ENCODE measurements around the gene CD4.

Gene CD4

DNA sequence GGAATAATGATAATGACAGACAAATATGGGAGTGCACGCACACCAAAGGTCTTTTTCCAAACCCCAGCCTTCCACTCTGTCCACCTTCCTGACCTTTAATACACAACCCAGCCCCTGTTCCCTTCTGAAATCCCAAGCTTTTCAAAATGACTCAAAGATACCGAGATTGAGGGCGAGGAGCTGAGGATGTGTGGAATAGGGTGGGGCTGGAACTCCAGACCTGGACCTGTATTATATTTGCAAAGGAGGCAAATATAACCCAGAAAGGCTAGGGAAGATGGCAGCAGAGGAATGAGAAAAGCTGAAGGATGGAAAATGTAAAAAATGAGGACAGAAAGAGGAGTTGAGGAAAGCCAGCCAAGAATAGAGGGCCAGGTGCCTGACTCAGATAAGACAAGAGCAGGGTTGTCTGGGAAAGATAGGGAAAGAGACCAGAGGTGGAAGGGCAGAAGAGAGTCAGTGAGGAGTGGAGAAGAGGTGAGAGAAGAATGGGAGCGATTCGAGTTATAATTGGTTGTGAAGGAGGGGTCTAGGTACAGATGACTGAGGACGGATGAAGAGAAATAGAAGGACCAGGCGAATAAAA is 24.2 kb upstream of the CD4 start:
- no peak for DNase-seq (ENCODE audit: low read depth in 2 of 2)

DNA sequence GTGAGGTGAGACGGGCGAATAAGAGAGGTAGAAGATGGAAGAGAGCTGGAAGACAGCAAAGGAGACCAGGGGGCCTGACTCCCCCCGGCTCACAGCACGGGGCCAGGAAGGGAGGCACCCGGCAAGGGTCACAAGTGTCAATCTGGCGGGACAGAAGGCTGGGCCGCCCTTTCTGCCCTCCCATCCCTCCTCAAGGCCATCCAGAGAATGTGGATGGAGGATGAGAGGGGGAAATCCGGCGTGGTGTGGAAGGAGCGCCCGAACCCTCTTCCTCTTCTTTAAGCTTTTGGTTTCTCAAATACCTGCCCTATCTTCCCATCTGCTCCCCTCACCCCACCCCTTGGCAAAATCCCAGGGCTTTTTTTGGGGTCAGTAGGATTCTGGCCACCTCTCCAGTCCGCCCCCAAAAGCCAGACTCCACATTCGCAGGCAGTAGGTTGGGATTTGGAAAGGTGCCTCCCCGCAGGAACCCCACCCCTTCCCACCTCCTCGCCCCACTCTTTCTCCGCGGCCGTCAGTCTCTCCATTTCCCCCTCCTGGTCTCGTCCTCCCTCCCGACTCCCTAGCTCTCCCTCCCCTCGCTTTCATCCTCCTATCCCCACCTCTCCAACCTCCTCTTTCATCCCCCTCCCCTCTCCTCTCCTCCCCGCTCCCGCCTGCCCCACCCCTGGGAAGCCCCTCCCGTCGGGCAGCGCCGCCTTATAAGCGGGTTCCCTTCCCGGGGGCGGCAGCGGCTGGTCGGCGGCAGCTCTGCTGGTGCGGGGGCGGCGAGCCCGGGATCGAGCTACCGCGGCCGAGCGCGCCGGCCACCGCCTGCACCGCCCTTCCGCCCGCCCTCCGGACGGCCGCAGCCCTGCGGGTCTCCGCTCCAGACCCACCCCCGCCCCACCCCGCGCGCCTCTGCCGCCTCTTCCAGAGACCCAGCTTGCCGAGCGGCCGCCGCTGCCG is 23.4 kb upstream of the CD4 start, which contains the start of gene PTMS:
TSS of gene PTMS (plus strand) at position 730 of the 948 bp plus-strand sequence. CDS start 343 bp downstream, outside the sequence.
- DNase-seq (ENCODE audit: low read depth in 2 of 2): no peak

DNA sequence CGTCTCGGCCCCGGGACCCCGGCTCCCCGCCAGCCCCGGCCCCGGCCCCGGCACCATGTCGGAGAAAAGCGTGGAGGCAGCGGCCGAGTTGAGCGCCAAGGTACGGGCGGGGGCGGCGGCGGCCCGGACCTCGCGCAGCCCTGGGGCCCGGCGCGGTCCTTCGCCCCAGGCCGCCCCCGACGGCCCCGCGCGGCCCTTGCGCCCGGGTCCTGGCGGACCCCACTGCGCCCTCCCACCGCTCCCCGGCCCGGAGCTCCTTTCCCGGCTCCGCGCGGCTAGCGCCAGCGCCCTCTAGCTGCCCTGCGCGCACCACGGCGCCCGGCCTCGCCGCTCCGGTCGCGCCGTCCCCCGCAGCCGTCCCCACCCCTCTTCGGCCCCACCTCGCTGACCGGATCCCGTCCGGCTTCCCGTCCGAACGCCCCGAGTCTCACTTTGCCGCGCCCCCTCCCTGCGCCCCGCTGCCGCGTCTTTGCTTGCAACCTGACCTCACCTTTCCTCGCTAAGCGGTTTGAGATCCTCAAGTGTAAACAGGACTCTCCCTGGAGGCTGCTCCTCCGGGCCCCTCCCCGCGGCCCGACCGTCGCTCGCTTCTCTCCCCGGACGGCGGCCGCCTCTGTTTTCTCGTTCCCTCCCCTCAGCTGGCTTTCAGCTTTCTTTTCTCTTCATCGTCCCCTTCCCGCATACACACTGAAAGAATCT is 22.5 kb upstream of the CD4 start:
- DNase-seq (ENCODE audit: low read depth in 2 of 2): no peak

DNA sequence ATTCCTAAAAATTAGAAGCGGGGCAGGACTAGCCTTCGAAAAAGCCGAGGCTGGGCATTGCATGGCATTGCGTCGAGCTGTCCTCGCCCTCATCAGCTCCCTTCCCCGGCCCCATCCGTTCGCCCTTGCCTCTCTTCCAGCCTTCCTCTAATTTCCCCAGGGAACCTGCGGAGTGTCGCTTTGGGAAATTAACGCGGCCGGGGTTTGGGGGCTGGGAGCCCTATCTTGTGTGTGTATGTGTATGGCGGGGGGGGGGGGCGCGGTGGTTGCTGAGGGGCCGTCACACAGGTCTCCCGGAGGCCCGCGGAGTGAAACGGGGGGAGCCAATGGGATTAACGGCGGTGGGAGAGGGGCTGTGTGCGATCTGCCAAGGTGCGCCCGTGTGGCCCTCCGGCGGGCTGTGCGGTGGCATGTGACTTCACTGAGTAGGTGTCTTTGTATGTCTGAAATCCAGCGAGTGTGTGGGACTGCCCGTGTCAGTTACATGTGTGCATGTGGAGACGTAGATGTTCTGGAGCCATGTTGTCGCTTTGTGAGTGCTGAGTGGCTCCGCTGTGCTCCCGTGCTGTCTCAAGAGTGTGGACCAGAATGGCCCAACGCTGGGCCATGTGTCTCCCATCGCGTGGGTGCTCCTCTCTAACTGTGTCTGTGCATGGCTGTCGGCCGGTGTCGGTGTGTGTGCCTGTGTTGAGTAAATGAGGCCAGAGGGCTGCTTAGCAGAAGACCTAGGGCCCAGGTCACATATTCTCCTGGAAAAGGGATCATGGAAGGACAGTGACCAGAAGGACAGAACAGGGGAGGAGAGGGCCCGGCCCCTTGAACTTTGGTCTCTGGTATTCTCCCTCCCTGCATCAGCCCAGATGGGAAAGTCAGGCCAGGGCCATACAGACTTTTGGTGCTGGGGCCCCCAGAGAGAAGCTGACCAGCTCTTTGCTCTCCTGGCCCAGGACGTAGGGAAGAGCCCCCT is 21.7 kb upstream of the CD4 start:
- no peak for DNase-seq (ENCODE audit: low read depth in 2 of 2)

DNA sequence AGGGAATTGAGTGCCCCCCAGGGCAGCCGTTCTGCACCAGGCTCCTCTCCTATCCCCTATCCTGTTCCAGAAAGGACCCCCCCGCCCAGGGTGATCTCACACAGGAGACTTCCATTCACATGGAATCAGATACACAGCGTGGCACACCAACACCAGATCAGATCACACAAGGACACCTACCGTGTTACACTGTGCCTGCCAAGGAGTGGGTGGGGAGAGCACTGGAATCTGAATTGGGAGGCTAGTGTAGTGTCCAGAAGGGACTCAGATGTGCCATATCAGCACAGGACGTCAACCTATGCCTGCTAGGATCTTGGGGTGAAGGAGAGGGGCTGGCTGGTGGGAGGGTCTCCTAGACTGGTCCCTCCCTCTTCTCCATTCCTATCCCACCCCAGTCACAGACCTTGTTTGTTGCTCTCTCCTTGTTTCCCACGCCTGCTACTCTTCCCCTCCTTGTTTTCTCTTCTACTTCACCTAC is 20.9 kb upstream of the CD4 start:
- DNase-seq (ENCODE audit: low read depth in 2 of 2): no peak

DNA sequence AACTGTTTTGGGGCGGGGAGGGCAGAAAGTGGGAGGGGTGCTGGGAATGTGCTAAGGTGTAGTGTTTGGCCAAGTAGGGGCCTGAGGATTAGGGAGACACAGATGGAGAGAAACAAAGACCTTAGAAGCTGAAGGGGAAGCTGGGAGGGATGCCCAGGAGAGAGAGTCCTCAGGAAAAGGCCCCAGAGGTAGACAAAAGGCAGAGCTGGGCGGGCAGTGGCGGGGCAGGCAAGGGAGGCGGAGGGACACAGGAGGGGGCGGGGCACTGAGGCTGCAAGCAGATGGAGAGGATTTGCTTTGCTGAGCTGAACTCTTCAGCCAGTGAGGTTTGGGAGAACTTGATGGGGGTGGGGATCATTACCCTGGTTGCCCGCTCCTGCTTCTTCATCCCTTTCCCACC is 20.3 kb upstream of the CD4 start:
- DNase-seq (ENCODE audit: low read depth in 2 of 2): no peak

DNA sequence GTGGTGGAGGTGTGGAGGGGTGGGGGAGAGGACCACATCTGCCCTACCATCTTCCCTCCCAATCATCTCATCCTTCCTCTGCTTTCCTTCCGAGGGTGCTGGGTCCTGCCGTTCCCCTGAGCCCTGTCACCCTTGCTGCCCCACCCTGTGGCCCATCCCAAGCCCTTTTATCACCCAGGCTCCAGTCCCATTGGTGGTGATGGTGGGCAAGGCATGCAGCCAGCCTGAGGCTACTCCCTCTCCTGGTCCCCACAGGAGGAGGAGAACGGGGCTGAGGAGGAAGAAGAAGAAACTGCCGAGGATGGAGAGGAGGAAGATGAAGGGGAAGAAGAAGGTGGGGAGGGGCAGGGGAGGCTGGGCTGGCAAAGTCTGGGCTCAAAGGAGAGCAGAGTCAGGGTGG is 19.7 kb upstream of the CD4 start:
- DNase-seq (ENCODE audit: low read depth in 2 of 2): no peak

DNA sequence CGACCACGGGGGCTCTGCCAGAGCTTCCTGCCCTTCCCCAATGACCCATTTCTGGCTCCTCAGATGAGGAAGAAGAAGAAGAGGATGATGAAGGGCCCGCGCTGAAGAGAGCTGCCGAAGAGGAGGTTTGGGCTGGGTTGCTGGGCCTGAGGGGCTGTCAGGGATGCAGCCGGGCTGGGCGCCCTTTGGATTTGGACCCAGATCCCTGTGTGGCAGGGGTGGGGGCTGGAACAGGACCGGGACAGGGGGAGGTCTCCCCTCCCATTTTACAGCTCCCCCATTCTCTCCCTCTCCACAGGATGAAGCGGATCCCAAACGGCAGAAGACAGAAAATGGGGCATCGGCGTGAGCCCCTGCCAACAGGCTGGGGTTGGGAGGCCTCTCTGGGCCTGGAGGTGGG is 19.2 kb upstream of the CD4 start:
- DNase-seq (ENCODE audit: low read depth in 2 of 2): no peak

DNA sequence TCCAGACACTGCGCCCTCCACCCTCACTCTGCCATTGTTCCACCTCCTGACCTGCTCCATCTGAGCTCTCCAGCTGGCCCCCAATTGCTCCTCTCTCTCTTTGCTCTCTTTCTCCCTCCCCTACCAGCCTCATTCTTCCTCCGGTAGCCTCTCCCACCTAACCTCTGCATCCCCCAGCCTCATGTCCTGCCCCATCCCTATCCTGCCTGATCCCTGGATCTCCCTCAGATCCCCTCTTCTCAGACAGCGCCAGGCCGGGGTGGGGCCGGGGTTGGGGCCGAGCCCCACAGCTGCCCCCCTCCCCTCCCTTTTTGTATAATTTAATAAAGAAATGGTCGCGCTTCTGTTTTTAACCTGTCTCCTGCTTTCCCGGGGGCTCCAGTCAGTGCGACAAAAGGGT is 18.7 kb upstream of the CD4 start:
- DNase-seq (ENCODE audit: low read depth in 2 of 2): no peak

DNA sequence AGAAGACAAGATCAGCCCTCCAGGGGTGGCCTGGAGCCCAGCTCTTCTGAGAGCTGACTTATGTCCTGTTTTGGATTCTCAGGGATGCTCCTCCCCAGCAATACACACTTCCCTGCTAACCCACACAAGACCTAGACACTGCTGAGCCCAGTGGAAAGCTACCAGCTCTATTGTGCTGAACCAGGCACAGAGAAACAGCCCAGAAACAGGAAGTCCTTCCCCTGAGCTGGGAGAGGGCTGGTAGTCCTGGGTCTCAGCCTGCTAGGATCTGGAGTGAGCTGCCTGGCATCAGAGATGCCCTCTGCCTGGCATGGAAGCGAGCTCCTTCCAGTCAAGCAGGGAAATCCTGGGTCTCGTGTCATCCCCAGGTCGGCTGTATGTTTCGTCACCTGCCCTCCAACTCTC is 18.2 kb upstream of the CD4 start:
- no peak for DNase-seq (ENCODE audit: low read depth in 2 of 2)

DNA sequence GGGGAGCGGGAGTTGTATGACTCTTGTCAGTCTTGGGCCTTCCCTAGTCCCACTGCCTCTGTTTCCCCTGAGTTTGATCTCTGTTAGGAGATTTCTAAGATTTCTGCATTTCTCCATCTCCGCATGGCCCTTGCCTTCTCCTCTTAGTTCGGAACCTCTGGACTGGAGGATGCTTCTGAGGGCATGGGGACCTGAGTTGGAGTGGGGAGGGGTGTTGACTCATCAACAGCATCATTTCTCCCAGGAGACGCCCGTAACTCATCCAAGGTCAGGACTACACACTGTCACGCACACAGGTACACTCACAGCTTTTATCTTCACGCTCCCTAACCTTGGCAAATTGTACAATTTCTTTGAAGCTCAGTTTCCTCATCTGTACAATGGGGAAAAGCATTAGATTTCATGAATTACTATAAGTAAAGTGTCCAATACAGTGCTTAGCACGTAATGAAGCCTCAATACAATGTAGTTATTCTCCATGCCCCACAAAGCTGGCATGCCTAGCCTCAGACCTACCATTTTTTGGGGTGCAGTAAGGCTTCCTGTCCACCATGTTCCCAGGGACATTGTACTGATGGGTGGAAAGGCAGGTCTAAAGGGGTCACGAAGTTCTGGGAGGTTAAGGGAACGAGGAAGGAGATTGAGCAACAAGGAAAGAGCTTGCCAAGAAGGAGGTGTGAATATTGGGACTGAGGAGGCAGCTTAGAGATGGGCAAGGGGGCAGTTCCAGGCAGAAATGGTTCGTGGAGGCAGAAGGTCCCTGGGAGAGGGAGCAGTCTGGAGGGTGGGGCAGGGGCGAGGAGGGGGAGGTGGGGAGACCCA is 17.6 kb upstream of the CD4 start:
- DNase-seq (ENCODE audit: low read depth in 2 of 2): no peak

DNA sequence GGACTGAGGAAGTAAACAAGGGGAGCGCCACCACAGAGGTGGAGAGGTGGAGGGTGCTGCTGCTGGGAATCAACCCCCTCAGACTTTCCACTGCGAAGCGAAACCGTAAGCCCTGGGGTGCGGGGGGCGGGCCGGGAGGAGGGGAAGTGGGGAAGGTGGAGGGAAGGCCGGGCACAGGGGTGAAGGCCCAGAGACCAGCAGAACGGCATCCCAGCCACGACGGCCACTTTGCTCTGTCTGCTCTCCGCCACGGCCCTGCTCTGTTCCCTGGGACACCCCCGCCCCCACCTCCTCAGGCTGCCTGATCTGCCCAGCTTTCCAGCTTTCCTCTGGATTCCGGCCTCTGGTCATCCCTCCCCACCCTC is 17.0 kb upstream of the CD4 start, which contains the start of gene LAG3:
TSS of gene LAG3 (plus strand) at position 190 of the 365 bp plus-strand sequence. CDS start 333 bp downstream, outside the sequence.
- peak in 1 of 2 donors; percentile 64 for DNase-seq (ENCODE audit: low read depth in 2 of 2)

DNA sequence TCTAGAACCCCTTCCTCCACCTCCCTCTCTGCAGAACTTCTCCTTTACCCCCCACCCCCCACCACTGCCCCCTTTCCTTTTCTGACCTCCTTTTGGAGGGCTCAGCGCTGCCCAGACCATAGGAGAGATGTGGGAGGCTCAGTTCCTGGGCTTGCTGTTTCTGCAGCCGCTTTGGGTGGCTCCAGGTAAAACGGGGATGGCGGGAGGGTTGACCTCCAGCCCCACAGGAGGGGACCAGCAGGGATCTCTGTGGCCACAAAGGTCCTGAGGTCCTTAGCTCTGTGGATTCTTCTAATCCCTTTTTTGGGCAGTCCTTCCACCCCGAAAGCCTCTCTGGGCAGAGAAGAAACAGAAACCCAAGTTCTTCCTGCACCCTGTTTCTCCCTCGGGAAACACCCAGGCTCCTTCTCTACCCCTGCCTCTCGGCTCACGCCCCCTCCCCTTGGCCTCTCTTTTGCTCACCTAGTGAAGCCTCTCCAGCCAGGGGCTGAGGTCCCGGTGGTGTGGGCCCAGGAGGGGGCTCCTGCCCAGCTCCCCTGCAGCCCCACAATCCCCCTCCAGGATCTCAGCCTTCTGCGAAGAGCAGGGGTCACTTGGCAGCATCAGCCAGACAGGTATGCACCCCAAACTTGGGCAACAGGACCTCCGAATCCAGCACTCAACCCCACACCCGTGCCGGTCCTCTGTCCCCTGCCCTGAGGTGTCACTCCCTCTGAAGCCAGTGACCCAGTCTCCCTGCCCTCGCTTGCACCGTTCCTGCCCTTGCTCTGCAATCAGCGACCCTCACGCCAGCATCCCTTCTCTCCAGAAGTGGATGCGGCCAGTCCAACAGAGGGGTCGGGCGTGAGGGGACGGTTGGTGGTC is 16.4 kb upstream of the CD4 start:
- DNase-seq (ENCODE audit: low read depth in 2 of 2): no peak

DNA sequence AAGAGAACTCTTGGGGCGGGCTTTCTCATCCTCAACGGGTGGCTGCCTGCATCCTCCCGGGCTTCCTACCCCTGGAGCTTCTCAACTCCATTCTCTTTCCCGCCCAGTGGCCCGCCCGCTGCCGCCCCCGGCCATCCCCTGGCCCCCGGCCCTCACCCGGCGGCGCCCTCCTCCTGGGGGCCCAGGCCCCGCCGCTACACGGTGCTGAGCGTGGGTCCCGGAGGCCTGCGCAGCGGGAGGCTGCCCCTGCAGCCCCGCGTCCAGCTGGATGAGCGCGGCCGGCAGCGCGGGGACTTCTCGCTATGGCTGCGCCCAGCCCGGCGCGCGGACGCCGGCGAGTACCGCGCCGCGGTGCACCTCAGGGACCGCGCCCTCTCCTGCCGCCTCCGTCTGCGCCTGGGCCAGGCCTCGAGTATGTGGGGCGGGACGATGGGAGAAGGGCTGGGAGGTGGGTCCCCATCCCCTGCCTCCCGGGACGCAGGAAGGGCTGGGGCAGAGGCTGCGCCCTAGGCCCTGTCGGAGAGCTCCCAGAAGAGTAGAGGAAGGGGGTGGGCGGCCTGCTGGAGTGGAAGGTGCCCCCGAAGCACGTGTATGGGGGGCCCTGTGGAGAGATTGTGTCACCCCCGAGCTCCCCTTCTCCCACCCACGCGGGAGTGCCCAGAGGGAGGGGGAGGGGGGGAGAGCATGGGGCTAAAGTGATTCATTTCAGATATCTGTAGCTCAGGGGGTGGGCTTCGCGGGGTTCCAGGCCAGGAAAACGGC is 15.6 kb upstream of the CD4 start:
- no peak for DNase-seq (ENCODE audit: low read depth in 2 of 2)

DNA sequence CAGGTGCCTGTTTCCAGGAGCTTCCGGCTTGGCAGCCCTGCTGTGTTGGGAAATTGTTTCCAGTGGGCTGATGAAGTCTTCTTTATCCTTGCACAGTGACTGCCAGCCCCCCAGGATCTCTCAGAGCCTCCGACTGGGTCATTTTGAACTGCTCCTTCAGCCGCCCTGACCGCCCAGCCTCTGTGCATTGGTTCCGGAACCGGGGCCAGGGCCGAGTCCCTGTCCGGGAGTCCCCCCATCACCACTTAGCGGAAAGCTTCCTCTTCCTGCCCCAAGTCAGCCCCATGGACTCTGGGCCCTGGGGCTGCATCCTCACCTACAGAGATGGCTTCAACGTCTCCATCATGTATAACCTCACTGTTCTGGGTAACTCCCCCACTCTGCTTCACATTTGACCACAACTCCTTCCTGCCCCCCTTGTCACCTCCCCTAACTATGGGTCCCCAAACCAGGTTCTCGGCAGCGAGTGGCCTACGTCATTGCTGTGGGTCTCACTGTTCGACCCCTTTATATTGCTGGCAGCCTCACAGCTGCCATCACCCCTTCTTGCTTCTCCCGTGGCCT is 14.7 kb upstream of the CD4 start:
- DNase-seq (ENCODE audit: low read depth in 2 of 2): no peak

DNA sequence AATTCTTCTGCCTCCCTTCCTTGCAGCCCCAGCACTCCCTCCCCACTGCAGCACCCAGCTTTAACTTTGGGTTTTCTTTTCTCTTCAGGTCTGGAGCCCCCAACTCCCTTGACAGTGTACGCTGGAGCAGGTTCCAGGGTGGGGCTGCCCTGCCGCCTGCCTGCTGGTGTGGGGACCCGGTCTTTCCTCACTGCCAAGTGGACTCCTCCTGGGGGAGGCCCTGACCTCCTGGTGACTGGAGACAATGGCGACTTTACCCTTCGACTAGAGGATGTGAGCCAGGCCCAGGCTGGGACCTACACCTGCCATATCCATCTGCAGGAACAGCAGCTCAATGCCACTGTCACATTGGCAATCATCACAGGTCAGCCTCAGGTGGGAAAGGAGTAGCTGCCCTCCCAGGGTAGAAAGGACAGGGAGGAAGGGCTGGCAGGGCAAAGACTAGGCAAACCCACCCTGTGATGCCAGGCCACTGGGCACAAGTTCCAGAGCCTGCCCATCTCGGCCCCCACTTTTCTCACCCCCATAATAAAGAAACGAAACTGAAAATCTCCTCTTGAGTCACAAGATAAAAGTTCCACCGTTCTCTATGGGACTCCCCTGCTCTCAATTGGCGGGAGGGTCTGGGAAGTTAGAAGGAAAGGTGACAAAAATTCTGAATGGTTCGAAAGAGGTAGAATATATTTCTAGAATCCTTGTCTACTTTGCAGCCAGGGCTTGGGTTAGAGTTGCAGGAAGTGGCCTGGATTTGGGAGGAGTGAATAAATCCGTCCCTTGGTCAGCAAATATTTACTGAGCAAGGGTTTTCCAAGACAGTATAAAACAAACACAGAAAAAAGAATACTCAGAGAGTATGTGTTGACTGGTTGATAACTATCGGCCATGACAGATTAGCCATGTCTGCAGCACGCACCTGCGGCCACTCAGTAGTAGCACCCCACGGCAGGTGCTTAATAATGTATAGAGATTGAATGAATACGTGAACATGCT is 13.8 kb upstream of the CD4 start:
- no peak for DNase-seq (ENCODE audit: low read depth in 2 of 2)

DNA sequence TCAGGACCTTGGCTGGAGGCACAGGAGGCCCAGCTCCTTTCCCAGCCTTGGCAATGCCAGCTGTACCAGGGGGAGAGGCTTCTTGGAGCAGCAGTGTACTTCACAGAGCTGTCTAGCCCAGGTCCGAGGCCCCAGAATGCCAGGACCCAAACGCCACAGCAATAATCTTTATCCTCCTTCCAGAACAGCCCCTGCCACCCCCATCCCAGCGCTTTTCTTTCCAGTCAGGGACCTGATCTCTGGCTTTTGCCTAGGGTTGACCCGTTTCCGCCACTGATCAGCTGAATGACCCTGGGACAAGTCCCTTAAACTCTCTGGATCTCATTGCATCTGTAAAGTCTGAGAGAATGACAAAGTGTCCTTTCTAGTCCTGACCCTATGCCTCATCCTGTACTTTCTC is 11.9 kb upstream of the CD4 start:
- no peak for DNase-seq (ENCODE audit: low read depth in 2 of 2)

All from stimulated activated CD4-positive, alpha-beta T cell treated with anti-CD3 and anti-CD28 coated beads, Interleukin-4, amount 100 ng/mL, for 48 hours (primary cell).